Dendritic cell treated with granulocyte-macrophage colony-stimulating factor and Interleukin-4, amounts not matched to agents 40 ng/mL and 50 ng/mL, for 4 days (primary cell): Measurements from ENCODE around the gene MAPK1.
"Not testable (repeated sequence)": the region's sequence is repeated elsewhere in the genome, so short reads cannot be mapped to it uniquely, and the experiment has no call there.

Experiments used
- H3K27ac Mint-ChIP-seq: one replicate; pipeline ENCODE4 v1.8.0; 2022; ENCODE audit warnings: mild to moderate bottlenecking, mixed read lengths
- H3K27me3 Mint-ChIP-seq: one replicate; pipeline ENCODE4 v1.8.0; 2022; ENCODE audit warnings: mild to moderate bottlenecking, mixed read lengths
- H3K36me3 Mint-ChIP-seq: one replicate; pipeline ENCODE4 v1.8.0; 2022; ENCODE audit warnings: low read depth, mixed read lengths
- H3K4me1 Mint-ChIP-seq: one replicate; pipeline ENCODE4 v1.8.0; 2022; ENCODE audit warnings: low read depth, mixed read lengths
- H3K4me3 Mint-ChIP-seq: one replicate; pipeline ENCODE4 v1.8.0; 2022; ENCODE audit warnings: mild to moderate bottlenecking, moderate library complexity, mixed read lengths
- H3K9me3 Mint-ChIP-seq: one replicate; pipeline ENCODE4 v1.8.0; 2022; ENCODE audit warnings: mixed read lengths
- intact Hi-C: fragments of 100-400 bp; cut with micrococcal nuclease; formaldehyde crosslinking; loops from one replicate; pipeline ENCODE4 v1.15.0; 2022

Gene MAPK1

DNA sequence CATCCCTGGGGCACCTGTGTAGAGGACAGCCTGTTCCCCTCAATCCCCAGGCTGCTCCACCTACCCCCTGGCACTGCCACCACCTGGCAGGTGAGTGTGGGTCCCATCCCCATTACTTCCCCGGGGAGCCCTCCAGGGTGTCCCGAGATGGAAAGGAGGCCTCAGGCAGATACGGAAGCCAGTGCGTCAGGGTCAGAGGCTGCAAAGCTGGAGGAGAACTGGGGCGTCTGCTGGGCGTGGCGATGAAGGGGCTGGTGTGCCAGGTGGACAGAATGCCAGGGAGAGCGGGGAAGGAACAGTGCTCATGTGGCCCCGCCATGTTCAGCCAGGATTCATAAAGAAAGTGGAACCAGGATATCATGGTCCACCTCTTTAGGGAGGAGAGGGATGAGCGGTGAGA lies 139.7 kb downstream of the MAPK1 start:
- intact Hi-C loops, result no loop called here
- Mint-ChIP-seq H3K27ac (no peak overlapping the region), H3K4me3 (no peak overlapping the region), H3K4me1 (no peaks in the 10 kb centered on the region), H3K36me3 (no peaks in the 10 kb centered on the region), H3K27me3 (no peaks in the 10 kb centered on the region), H3K9me3 (no peaks in the 10 kb centered on the region)

DNA sequence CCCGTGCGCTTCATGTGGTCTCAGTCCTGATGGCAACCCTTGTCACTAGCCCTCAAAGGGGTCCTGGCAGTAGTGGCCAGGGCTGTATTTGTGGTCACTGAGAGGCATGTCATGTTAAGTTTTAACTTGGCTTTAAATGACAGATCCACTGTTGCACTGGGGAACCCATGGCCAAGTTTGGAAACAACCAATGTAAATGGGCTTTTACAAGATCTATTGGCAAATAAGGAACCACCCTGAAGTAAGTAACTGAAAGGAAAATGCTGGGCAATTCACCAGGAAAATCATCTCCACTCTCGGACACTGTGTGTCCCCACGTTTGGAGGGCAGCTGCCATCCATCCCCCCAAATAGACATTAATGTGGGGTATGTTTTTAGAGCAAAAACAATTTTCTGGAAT lies 140.3 kb downstream of the MAPK1 start:
- Mint-ChIP-seq H3K36me3 (no peaks in the 10 kb centered on the region), H3K4me1 (no peaks in the 10 kb centered on the region), H3K27me3 (no peaks in the 10 kb centered on the region), H3K4me3 (no peak overlapping the region), H3K9me3 (no peaks in the 10 kb centered on the region), H3K27ac (no peak overlapping the region)
- intact Hi-C loops, result no loop called here

- H3K27me3 Mint-ChIP-seq, result no peaks in the 10 kb centered on the region
- intact Hi-C loops, result no loop called here
- H3K4me1 Mint-ChIP-seq, result no peaks in the 10 kb centered on the region
- H3K36me3 Mint-ChIP-seq, result no peaks in the 10 kb centered on the region
- no peak overlapping the region for H3K4me3 Mint-ChIP-seq
- H3K9me3 Mint-ChIP-seq, result no peaks in the 10 kb centered on the region
- no peak overlapping the region for H3K27ac Mint-ChIP-seq
These were observed 140.8 kb downstream of the MAPK1 start for GRCh38 chr22:21726650-21727049.

DNA sequence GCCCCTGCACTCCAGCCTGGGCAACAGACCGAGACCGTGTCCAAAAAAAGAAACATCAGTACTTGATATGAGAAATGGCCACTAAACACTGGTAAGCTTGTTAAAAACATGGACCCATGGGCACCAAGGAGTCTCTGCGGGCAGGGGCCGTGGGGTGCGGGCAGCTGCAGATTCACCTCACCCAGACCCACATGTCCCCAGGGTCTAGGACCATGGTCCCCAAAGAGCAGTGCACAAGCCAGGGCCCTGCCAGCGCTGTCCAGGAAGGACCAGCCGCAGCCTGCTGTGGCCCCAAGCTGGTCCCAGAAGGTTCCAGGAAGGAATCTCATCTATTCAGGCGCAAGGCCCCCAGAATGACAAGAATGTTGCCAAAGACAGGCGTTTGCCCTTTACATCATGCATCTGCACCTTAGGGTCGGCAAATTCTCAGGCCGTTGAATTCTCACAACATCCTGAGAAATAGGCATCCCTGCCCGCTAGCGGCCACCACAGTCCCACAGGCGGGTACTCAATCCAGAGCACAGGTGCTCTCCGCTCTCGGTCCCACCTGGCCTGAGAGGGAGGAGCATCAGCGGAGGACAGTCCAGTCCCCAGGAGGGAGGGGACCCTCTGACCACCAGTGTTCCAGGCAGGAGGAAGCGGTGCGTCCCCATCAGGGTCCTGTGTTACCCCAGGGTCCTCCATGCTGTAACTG lies 141.3 kb downstream of the MAPK1 start:
- H3K27me3 Mint-ChIP-seq, result no peaks in the 10 kb centered on the region

DNA sequence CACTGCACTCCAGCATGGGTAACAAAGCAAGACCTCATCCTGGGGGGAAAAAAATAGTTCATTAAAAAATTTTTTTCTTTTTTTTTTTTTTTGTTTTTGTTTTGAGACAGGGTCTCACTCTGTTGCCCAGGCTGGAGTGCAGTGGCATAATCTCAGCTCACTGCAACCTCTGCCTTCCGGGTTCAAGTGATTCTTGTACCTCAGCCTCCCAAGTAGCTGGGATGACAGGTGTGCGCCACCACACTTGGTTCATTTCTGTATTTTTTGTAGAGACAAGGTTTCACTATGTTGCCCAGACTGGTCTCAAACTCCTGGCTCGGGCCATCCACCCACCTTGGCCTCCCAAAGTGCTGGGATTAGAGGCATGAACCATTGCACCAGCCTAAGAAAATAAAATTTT lies 142.9 kb downstream of the MAPK1 start:
- H3K27me3 Mint-ChIP-seq, H3K4me1 Mint-ChIP-seq, H3K36me3 Mint-ChIP-seq, H3K4me3 Mint-ChIP-seq, intact Hi-C loops, H3K27ac Mint-ChIP-seq, H3K9me3 Mint-ChIP-seq: not testable (repeated sequence)

More for the DNA sequence above, 141.3 kb downstream of the MAPK1 start:
- Mint-ChIP-seq H3K4me3 (no peak overlapping the region), H3K36me3 (no peaks in the 10 kb centered on the region), H3K9me3 (no peaks in the 10 kb centered on the region), H3K27ac (no peak overlapping the region), H3K4me1 (no peaks in the 10 kb centered on the region)
- intact Hi-C loops, result no loop called here

DNA sequence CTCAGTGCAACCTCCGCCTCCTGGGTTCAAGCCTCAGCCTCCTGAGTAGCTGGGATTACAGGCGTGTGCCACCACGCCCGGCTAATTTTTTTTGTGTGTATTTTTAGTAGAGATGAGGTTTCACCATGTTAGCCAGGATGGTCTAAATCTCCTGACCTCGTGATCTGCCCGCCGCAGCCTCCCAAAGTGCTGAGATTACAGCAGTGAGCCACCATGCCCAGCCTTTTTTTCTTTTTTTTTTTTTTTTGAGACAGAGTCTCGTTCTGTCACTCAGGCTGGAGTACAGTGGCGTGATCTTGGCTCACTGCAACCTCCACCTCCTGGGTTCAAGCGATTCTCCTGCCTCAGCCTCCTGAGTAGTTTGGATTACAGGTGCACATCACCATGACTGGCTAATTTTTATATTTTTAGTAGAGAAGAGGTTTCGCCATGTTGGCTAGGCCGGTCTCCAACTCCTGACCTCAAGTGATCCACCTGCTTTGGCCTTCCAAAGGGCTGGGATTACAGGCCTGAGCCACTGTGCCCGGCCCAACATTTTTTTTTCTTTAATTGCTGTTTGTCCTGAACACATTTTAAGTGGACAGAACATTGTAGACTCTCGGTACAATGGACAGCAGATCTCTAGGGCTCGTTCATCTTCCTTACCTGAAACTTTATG lies 146.1 kb downstream of the MAPK1 start:
- peaks cover 24% of the 10 kb centered on the region for H3K4me1 Mint-ChIP-seq
- intact Hi-C loops, H3K36me3 Mint-ChIP-seq, H3K27ac Mint-ChIP-seq, H3K9me3 Mint-ChIP-seq, H3K27me3 Mint-ChIP-seq, H3K4me3 Mint-ChIP-seq: not testable (repeated sequence)

- H3K27me3 Mint-ChIP-seq, intact Hi-C loops, H3K36me3 Mint-ChIP-seq, H3K9me3 Mint-ChIP-seq, H3K4me3 Mint-ChIP-seq, H3K27ac Mint-ChIP-seq: not testable (repeated sequence)
- H3K4me1 Mint-ChIP-seq, result peaks cover 24% of the 10 kb centered on the region
These were observed 147.1 kb downstream of the MAPK1 start for GRCh38 chr22:21720191-21720859.

DNA sequence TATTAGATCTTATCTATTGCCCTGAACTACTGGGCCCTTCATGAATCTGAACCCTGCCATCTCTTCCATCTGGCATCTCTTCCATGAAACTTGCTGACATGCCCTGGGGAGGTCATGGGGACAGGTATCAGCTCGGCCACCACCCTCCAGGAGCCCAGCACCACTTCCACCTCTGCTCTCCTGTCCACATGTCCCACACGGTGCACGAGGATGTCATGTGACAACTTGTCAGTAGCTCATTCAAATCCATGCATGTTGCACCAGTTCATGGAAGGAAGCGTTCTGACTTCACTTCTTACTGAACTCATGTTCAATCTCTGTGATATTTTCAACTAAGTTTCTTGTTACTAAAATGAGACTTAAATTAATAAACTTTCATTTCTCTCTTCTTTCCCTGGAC lies 148.4 kb downstream of the MAPK1 start:
- peak overlapping the region; percentile 42 for H3K4me3 Mint-ChIP-seq
- no peaks in the 10 kb centered on the region for H3K9me3 Mint-ChIP-seq
- no peaks in the 10 kb centered on the region for H3K36me3 Mint-ChIP-seq
- intact Hi-C loops, result loop anchor here (10.0 kb wide), 1 partner anchor 116 kb away; no protein-coding TSS in a partner anchor
- H3K4me1 Mint-ChIP-seq, result peaks cover 24% of the 10 kb centered on the region
- no peaks in the 10 kb centered on the region for H3K27me3 Mint-ChIP-seq
- H3K27ac Mint-ChIP-seq, result peak overlapping the region; percentile 55

- H3K36me3 Mint-ChIP-seq, result no peaks in the 10 kb centered on the region
- H3K9me3 Mint-ChIP-seq, result no peaks in the 10 kb centered on the region
- intact Hi-C loops, result loop anchor here (10.0 kb wide), 1 partner anchor 116 kb away; no protein-coding TSS in a partner anchor
- peak overlapping the region; percentile 55 for H3K27ac Mint-ChIP-seq
- H3K4me3 Mint-ChIP-seq, result no peak overlapping the region
- H3K27me3 Mint-ChIP-seq, result no peaks in the 10 kb centered on the region
- H3K4me1 Mint-ChIP-seq, result peaks cover 25% of the 10 kb centered on the region
These were observed 148.9 kb downstream of the MAPK1 start for GRCh38 chr22:21718499-21718898.

GRCh38 chr22:21716395-21717122 lies 150.9 kb downstream of the MAPK1 start:
- intact Hi-C loops, result loop anchor here (10.0 kb wide), 1 partner anchor 118 kb away; no protein-coding TSS in a partner anchor
- H3K9me3 Mint-ChIP-seq, H3K4me3 Mint-ChIP-seq, H3K36me3 Mint-ChIP-seq, H3K27me3 Mint-ChIP-seq: not testable (repeated sequence)
- Mint-ChIP-seq H3K4me1 (peaks cover 32% of the 10 kb centered on the region), H3K27ac (peak overlapping the region; percentile 3)

DNA sequence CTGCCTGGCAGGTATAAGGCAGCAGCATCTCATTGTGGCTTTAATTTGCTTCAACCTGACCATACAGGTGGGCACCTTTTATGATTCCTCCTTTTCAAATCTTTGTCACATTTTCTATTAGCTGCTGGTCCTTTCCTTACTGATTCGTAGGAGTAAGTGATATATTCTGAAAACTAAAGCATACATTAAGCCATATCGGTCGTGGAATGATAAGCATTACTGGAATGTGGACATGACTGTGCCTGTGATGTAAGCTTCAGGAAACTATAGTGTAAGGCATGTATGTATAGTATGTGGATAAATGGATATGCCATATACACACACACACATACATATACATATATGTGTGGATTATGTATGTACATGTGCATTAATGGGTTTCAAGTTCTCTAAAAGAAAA lies 152.7 kb downstream of the MAPK1 start:
- no peaks in the 10 kb centered on the region for H3K36me3 Mint-ChIP-seq
- H3K27ac Mint-ChIP-seq, result no peak overlapping the region
- intact Hi-C loops, result loop anchor here (5.0 to 10.0 kb wide), 2 partner anchors 120 to 223 kb away; no protein-coding TSS in a partner anchor

DNA sequence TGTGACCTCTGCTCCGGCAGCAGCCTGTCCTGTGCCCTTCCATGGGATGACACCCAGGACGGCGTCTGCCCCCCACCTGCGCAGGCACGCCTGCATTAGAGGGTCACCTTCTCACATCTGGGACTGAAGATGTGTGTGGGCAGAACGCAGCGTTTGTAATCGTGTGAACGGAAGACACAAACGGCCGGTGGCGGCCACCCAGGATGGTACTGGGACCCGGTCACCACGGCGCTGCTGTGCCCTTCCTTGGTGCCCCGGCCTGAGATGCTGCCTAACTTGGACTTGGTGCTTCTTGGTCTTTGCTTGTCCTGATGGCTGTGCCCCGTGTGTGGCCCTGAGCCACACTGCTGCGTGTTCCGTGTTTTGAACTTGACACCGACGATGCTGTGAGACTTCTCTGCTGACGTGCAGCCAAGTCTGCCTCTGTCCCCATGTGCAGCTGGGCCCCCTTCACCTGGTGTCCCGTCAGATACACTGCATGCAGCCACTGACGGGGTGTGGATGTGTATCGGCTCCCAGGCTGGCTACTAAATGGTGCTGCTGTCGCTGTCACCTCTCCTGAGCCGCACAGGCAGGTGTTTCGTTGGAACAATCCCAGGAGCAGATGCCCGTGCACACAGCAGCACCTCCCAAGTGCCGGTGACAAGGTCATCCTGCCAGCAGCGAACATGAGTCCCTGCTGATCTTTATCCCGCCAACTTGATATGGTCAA lies 153.2 kb downstream of the MAPK1 start:
- no peaks in the 10 kb centered on the region for H3K27me3 Mint-ChIP-seq
- intact Hi-C loops, result loop anchor here (5.0 to 10.0 kb wide), 2 partner anchors 121 to 223 kb away; no protein-coding TSS in a partner anchor
- H3K9me3 Mint-ChIP-seq, result no peaks in the 10 kb centered on the region
- no peak overlapping the region for H3K27ac Mint-ChIP-seq
- peaks cover 26% of the 10 kb centered on the region for H3K4me1 Mint-ChIP-seq
- no peak overlapping the region for H3K4me3 Mint-ChIP-seq
- no peaks in the 10 kb centered on the region for H3K36me3 Mint-ChIP-seq

More for the DNA sequence above, 152.7 kb downstream of the MAPK1 start:
- Mint-ChIP-seq H3K4me1 (peaks cover 32% of the 10 kb centered on the region), H3K4me3 (no peak overlapping the region), H3K9me3 (no peaks in the 10 kb centered on the region), H3K27me3 (no peaks in the 10 kb centered on the region)

GRCh38 chr22:21713428-21714058 lies 153.9 kb downstream of the MAPK1 start:
- no peaks in the 10 kb centered on the region for H3K27me3 Mint-ChIP-seq
- H3K4me1 Mint-ChIP-seq, result peaks cover 20% of the 10 kb centered on the region
- intact Hi-C loops, result loop anchor here (1.0 to 10.0 kb wide), 3 partner anchors 121 to 239 kb away; partner anchors contain the start of gene PPM1F
- H3K9me3 Mint-ChIP-seq, result no peaks in the 10 kb centered on the region
- no peak overlapping the region for H3K4me3 Mint-ChIP-seq
- no peaks in the 10 kb centered on the region for H3K36me3 Mint-ChIP-seq
- H3K27ac Mint-ChIP-seq, result no peak overlapping the region
